ENCODE measurements around the gene RANBP1. TPM values are rescaled to one million over a fixed set of nuclear protein-coding genes. Genes with fewer than 3 reads are reported as not detected.

RANBP1 gene
- polyA plus RNA-seq, 1 of the 3 experiments (the other 2 are of a cell fraction), result 502 TPM

GRCh38 chr22:20147237-20147988, 31.5 kb downstream of the RANBP1 start (continued):
- TF ChIP-seq USF2 (IDR thresholded peaks at IDR 0.05; ENCODE audit: borderline replicate concordance, low read depth, low read length), result no peak
- no peak for TF ChIP-seq NRF1 (IDR thresholded peaks at IDR 0.05; ENCODE audit: low read depth, low read length)
- TF ChIP-seq ELF1 (IDR thresholded peaks at IDR 0.05), result no peak
- TF ChIP-seq REST (IDR thresholded peaks at IDR 0.05; ENCODE audit: low read depth, low read length), result no peak
- TF ChIP-seq RFX5 (IDR thresholded peaks at IDR 0.05; ENCODE audit: low read length), result no peak
- TF ChIP-seq TCF12 (IDR thresholded peaks at IDR 0.05), result no peak
- no peak for TF ChIP-seq SMC3 (IDR thresholded peaks at IDR 0.05; ENCODE audit: low read depth, low read length)
- no peak for TF ChIP-seq JUND (IDR thresholded peaks at IDR 0.05)
- TF ChIP-seq IRF3 (IDR thresholded peaks at IDR 0.05; ENCODE audit: low read depth, low read length), result no peak

- Histone ChIP-seq H3K27me3 (ENCODE audit: insufficient read depth) (no peaks in the 10 kb centered on the region), H3K9me3 (no peaks in the 10 kb centered on the region), H2AFZ (ENCODE audit: low read depth) (no peak overlapping the region), H4K20me1 (ENCODE audit: insufficient read depth) (no peaks in the 10 kb centered on the region), H3F3A (replicated peaks; ENCODE audit: insufficient read depth) (peaks cover 8% of the 10 kb centered on the region), H3K27ac (ENCODE audit: low read depth in 2 of 2, low read length in 1 of 2) (no peak overlapping the region; a peak in 1 of 4 replicates), H3K79me2 (ENCODE audit: insufficient read depth) (no peaks in the 10 kb centered on the region; the same call in 1 of the 2 replicates), H3K36me3 (replicated peaks in 1 of 2; ENCODE audit: control insufficient read depth in 1 of 2, insufficient read depth in 2 of 2, low read length in 1 of 2) (peaks cover 0 to 5% of the 10 kb centered on the region in 2 experiments), H3K4me2 (no peak overlapping the region), H3K4me3 (ENCODE audit: low read depth in 2 of 2, low read length in 1 of 2) (no peak overlapping the region), H3K9me2 (no peaks in the 10 kb centered on the region), H3K4me1 (ENCODE audit: control insufficient read depth in 1 of 2, insufficient read depth in 2 of 2, low read depth in 1 of 2, low read length in 1 of 2) (peaks cover 0 to 19% of the 10 kb centered on the region in 2 experiments; a peak in 1 of 4 replicates), H3K9ac (no peak overlapping the region)
- TF ChIP-seq ELF1 (IDR thresholded peaks at IDR 0.05) (no peak), CHD2 (IDR thresholded peaks at IDR 0.05; ENCODE audit: low read length, partially characterized antibody) (no peak)
- DNase-seq, result no peak
- ChIA-PET POLR2A (no interaction called here), CTCF (interaction anchor here (0.9 to 1.6 kb wide), 2 partner anchors 9 to 90 kb away, joined by 3 to 7 read pairs; no protein-coding TSS in a partner anchor)
- 94% methylated on average over 3 of the region's 18 CpGs for WGBS (ENCODE audit: low lambda C conversion rate)
These were observed 32.5 kb downstream of the RANBP1 start for GRCh38 chr22:20148414-20148813.

All from SK-N-SH (cell line).